HG03045 (cell line): ENCODE measurements around the gene FHAD1.
"Not testable (repeated sequence)": the region's sequence is repeated elsewhere in the genome, so short reads cannot be mapped to it uniquely, and the experiment has no call there.

ENCODE experiments used
- ATAC-seq: cut with Tn5 transposase; IDR thresholded peaks from one replicate; pipeline ENCODE4 v1.9.1; 2021; ENCODE audit warnings: mild to moderate bottlenecking, moderate library complexity; ENCODE audit not compliant: unreplicated experiment

FHAD1 gene

GRCh38 chr1:15362096-15362736 is 115.2 kb downstream of the FHAD1 start:
- ATAC-seq: no peak

GRCh38 chr1:15362737-15363128 is 115.7 kb downstream of the FHAD1 start:
- no peak for ATAC-seq

- no peak for ATAC-seq
These were observed 117.7 kb downstream of the FHAD1 start for GRCh38 chr1:15364740-15365139.

GRCh38 chr1:15368888-15369287 is 121.9 kb downstream of the FHAD1 start:
- ATAC-seq: no peak

GRCh38 chr1:15370268-15370667 is 123.2 kb downstream of the FHAD1 start:
- no peak for ATAC-seq

GRCh38 chr1:15370781-15371520 is 123.9 kb downstream of the FHAD1 start:
- no peak for ATAC-seq

- ATAC-seq: no peak
These were observed 124.9 kb downstream of the FHAD1 start for GRCh38 chr1:15371610-15372545.

GRCh38 chr1:15378729-15379128 is 131.7 kb downstream of the FHAD1 start:
- ATAC-seq: no peak

- ATAC-seq: not testable (repeated sequence)
These were observed 132.1 kb downstream of the FHAD1 start for GRCh38 chr1:15379151-15379550.

GRCh38 chr1:15380601-15381508 is 133.8 kb downstream of the FHAD1 start:
- ATAC-seq: no peak

- no peak for ATAC-seq
These were observed 134.8 kb downstream of the FHAD1 start for GRCh38 chr1:15381805-15382204.

- ATAC-seq: no peak
These were observed 135.8 kb downstream of the FHAD1 start for GRCh38 chr1:15382601-15383518.

- no peak for ATAC-seq
These were observed 136.8 kb downstream of the FHAD1 start for GRCh38 chr1:15383810-15384209.

GRCh38 chr1:15384301-15384901 is 137.4 kb downstream of the FHAD1 start:
- ATAC-seq: peak; percentile 73

GRCh38 chr1:15385420-15385819 is 138.4 kb downstream of the FHAD1 start:
- ATAC-seq: no peak

GRCh38 chr1:15386164-15386749 is 139.2 kb downstream of the FHAD1 start:
- no peak for ATAC-seq

- no peak for ATAC-seq
These were observed 141.3 kb downstream of the FHAD1 start for GRCh38 chr1:15388201-15388880.

- ATAC-seq: not testable (repeated sequence)
These were observed 142.8 kb downstream of the FHAD1 start for GRCh38 chr1:15389828-15390227.
